ENCODE measurements around the gene MCTP1. TPM values are rescaled to one million over a fixed set of nuclear protein-coding genes. Genes with fewer than 3 reads are reported as not detected.

Gene MCTP1
- total RNA-seq, 1 donor from 2014 or later, result 7.8 TPM

DNA sequence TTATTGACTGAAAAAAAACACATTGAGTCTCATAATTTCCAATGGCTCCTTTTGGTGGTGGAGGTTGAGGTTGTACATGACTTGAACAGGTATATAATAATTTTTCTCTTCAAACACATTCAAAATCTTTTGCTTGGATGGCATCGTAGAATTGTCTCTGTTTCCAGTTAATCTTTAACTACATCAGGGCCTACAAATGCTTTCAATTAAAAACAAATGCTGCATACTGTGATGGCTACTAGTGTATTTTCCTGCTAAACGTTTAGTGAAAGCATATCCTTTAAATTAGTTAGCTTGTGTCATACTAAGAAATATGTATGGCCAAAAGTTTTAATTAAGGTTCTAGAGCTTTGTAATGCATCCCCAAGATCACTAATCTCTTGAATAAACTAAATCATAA lies 352.6 kb downstream of the MCTP1 start:
- no peaks in the 10 kb centered on the region for H3K27me3 ChIP-seq (ENCODE audit: low read depth)

GRCh38 chr5:94928891-94929290 lies 356.0 kb downstream of the MCTP1 start:
- intact Hi-C loops (cut with micrococcal nuclease), result no loop called here
- Histone ChIP-seq H3K9me3 (replicated peaks) (no peaks in the 10 kb centered on the region), H3K27me3 (ENCODE audit: low read depth) (no peaks in the 10 kb centered on the region), H3K4me3 (no peak overlapping the region), H3K4me1 (no peaks in the 10 kb centered on the region), H3K27ac (replicated peaks) (no peak overlapping the region), H3K36me3 (no peaks in the 10 kb centered on the region)
- DNase-seq, result no peak
- TF ChIP-seq CTCF (IDR thresholded peaks at IDR 0.05; ENCODE audit: borderline replicate concordance), result no peak

More for the DNA sequence above, 352.6 kb downstream of the MCTP1 start:
- Histone ChIP-seq H3K36me3 (no peaks in the 10 kb centered on the region), H3K4me3 (no peak overlapping the region), H3K9me3 (replicated peaks) (no peaks in the 10 kb centered on the region), H3K4me1 (no peaks in the 10 kb centered on the region), H3K27ac (replicated peaks) (no peak overlapping the region)
- intact Hi-C loops (cut with micrococcal nuclease), result no loop called here
- DNase-seq, result no peak
- TF ChIP-seq CTCF (IDR thresholded peaks at IDR 0.05; ENCODE audit: borderline replicate concordance), result no peak

GRCh38 chr5:94920570-94920969 lies 364.3 kb downstream of the MCTP1 start:
- H3K27me3 ChIP-seq (ENCODE audit: low read depth), result no peaks in the 10 kb centered on the region
- no peaks in the 10 kb centered on the region for H3K4me1 ChIP-seq
- H3K27ac ChIP-seq (replicated peaks), result no peak overlapping the region
- intact Hi-C loops (cut with micrococcal nuclease), result no loop called here
- DNase-seq, result no peak
- no peak for TF ChIP-seq CTCF (IDR thresholded peaks at IDR 0.05; ENCODE audit: borderline replicate concordance)
- H3K9me3 ChIP-seq (replicated peaks), result no peaks in the 10 kb centered on the region
- H3K36me3 ChIP-seq, result no peaks in the 10 kb centered on the region
- H3K4me3 ChIP-seq, result no peak overlapping the region

- Histone ChIP-seq H3K27me3 (ENCODE audit: low read depth) (no peaks in the 10 kb centered on the region), H3K9me3 (replicated peaks) (no peaks in the 10 kb centered on the region), H3K4me3 (no peak overlapping the region), H3K27ac (replicated peaks) (no peak overlapping the region), H3K36me3 (no peaks in the 10 kb centered on the region), H3K4me1 (no peaks in the 10 kb centered on the region)
- no peak for TF ChIP-seq CTCF (IDR thresholded peaks at IDR 0.05; ENCODE audit: borderline replicate concordance)
- no peak for DNase-seq
- intact Hi-C loops (cut with micrococcal nuclease), result no loop called here
Observed at GRCh38 chr5:94916619-94917018, 368.3 kb downstream of the MCTP1 start.

GRCh38 chr5:94911276-94911675 lies 373.6 kb downstream of the MCTP1 start:
- intact Hi-C loops (cut with micrococcal nuclease), result no loop called here
- Histone ChIP-seq H3K36me3 (no peaks in the 10 kb centered on the region), H3K4me3 (no peak overlapping the region), H3K4me1 (no peaks in the 10 kb centered on the region), H3K27ac (replicated peaks) (no peak overlapping the region), H3K27me3 (ENCODE audit: low read depth) (no peaks in the 10 kb centered on the region), H3K9me3 (replicated peaks) (no peaks in the 10 kb centered on the region)
- no peak for TF ChIP-seq CTCF (IDR thresholded peaks at IDR 0.05; ENCODE audit: borderline replicate concordance)
- DNase-seq, result no peak

DNA sequence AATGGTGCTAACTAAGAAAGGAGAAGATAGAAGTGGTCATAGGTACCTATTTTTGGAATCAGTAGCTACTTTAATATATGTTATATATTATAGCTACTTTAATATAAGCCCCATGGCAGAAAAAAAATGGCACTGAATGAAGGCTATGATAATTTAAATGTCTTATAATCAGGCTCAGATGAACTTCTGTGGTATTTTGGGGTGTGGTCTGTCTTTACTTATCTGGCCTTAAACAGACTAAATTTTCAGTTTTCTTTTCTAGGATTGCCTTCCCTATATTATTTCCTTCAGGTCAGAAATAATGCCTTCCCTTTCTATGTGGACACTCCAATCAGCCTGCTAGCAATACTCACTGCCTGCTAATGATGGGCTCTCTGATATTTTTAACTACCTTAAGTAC lies 374.2 kb downstream of the MCTP1 start:
- Histone ChIP-seq H3K27me3 (ENCODE audit: low read depth) (no peaks in the 10 kb centered on the region), H3K4me1 (no peaks in the 10 kb centered on the region), H3K36me3 (no peaks in the 10 kb centered on the region), H3K9me3 (replicated peaks) (no peaks in the 10 kb centered on the region), H3K4me3 (no peak overlapping the region), H3K27ac (replicated peaks) (no peak overlapping the region)
- no peak for DNase-seq
- intact Hi-C loops (cut with micrococcal nuclease), result no loop called here
- TF ChIP-seq CTCF (IDR thresholded peaks at IDR 0.05; ENCODE audit: borderline replicate concordance), result no peak

Measured in left ventricle myocardium inferior (tissue), 1 donor.